Fibroblast of lung (primary cell): ENCODE measurements around the gene RHBDL3. TPM values are rescaled to one million over a fixed set of nuclear protein-coding genes. Genes with fewer than 3 reads are reported as not detected.
A peak's percentile ranks its signal among the peaks of the same experiment; 100 is the strongest.

ENCODE experiments used
- DNase-seq, 2 donors: peaks; one replicate each; pipeline versions ENCODE4 v3.0.0 to v3.0.0-alpha.2; 2010; ENCODE audit warnings: low read depth in 2 of 2
- H2AFZ ChIP-seq: 2 replicates; pipeline ENCODE4 v1.5.1; 2012; ENCODE audit warnings: low read length, control low read depth, inconsistent platforms
- H3K27ac ChIP-seq: 2 replicates; pipeline ENCODE4 v1.5.1; 2011; ENCODE audit warnings: low read length, control low read depth; ENCODE audit not compliant: insufficient read depth
- H3K27me3 ChIP-seq: 2 replicates; pipeline ENCODE4 v1.5.1; 2011; ENCODE audit warnings: mild to moderate bottlenecking, low read length; ENCODE audit not compliant: control insufficient read depth, insufficient read depth
- H3K36me3 ChIP-seq: 2 replicates; pipeline ENCODE4 v1.5.1; 2011; ENCODE audit warnings: low read length; ENCODE audit not compliant: control insufficient read depth, insufficient read depth
- H3K4me1 ChIP-seq: 2 replicates; pipeline ENCODE4 v1.5.1; 2011; ENCODE audit warnings: low read length; ENCODE audit not compliant: control insufficient read depth, insufficient read depth; ENCODE audit errors: extremely low read depth
- H3K4me2 ChIP-seq: 2 replicates; pipeline ENCODE4 v1.5.1; 2011; ENCODE audit warnings: low read length, control low read depth; ENCODE audit not compliant: insufficient read depth; ENCODE audit errors: extremely low read depth
- H3K4me3 ChIP-seq, 4 experiments: fragments of 200-600 bp in 1 of 4; sonication (generic) in 1 of 4; replicated peaks in 1 of 4; 2 replicates each; pipeline ENCODE4 v1.5.1; 2011 to 2016; ENCODE audit warnings: low read length in 4 of 4, low read depth in 3 of 4, mild to moderate bottlenecking in 3 of 4, control low read depth in 2 of 4, inconsistent platforms in 1 of 4, mixed read lengths in 1 of 4; ENCODE audit not compliant: insufficient read depth in 1 of 4; ENCODE audit errors: control extremely low read depth in 1 of 4
- H3K79me2 ChIP-seq: 2 replicates; pipeline ENCODE4 v1.5.1; 2012; ENCODE audit warnings: mild to moderate bottlenecking, low read length, inconsistent platforms; ENCODE audit not compliant: control insufficient read depth, insufficient read depth
- H3K9ac ChIP-seq: 2 replicates; pipeline ENCODE4 v1.5.1; 2011; ENCODE audit warnings: mild to moderate bottlenecking, low read length, control low read depth; ENCODE audit not compliant: insufficient read depth
- H3K9me3 ChIP-seq: 2 replicates; pipeline ENCODE4 v1.5.1; 2012; ENCODE audit warnings: low read depth, low read length; ENCODE audit not compliant: control insufficient read depth, insufficient read depth
- H4K20me1 ChIP-seq: 2 replicates; pipeline ENCODE4 v1.5.1; 2011; ENCODE audit warnings: low read length; ENCODE audit not compliant: control insufficient read depth, insufficient read depth; ENCODE audit errors: extremely low read depth
- CTCF ChIP-seq, 2 donors: IDR thresholded peaks in 1 of 2; conservative IDR thresholded peaks in 1 of 2; 1 replicate in 1 of 2; 2 replicates in 1 of 2; pipeline ENCODE4 v1.5.1; 2011 to 2012; ENCODE audit warnings: low read length in 2 of 2, control low read depth in 1 of 2, inconsistent platforms in 1 of 2, low read depth in 1 of 2, mild to moderate bottlenecking in 1 of 2
- EZH2 ChIP-seq: IDR thresholded peaks from 2 replicates; pipeline ENCODE4 v1.5.1; 2012; ENCODE audit warnings: low read length, control low read depth, mild to moderate bottlenecking; ENCODE audit errors: missing control alignments
- polyA plus RNA-seq, 2 donors: library from polyadenylated mRNA; depleted of rRNA in 1 of 2; stranded (reverse) in 1 of 2; unstranded in 1 of 2; fragments of >200 nt; gene quantifications; 2 replicates each; pipeline ENCODE4 v1.2.1, GENCODE V29; 2011 to 2012; ENCODE audit warnings: missing spikeins in 1 of 2
- total RNA-seq: library from RNA; depleted of rRNA; stranded (reverse); fragments of >200 nt; gene quantifications from 2 replicates; pipeline ENCODE4 v1.2.1, GENCODE V29; 2014

The RHBDL3 gene
- total and polyA plus RNA-seq, 2 donors (not counting 1 experiment from before 2014, with no cell fraction given): 0.17 to 0.43 TPM

GRCh38 chr17:32249475-32249874 lies 16.2 kb upstream of the RHBDL3 start:
- no peak overlapping the region for H3K9ac ChIP-seq
- H3K79me2 ChIP-seq: no peaks in the 10 kb centered on the region
- no peak for TF ChIP-seq CTCF (conservative IDR thresholded peaks at IDR 0.05 in 1 of 2, IDR thresholded peaks at IDR 0.05 in 1 of 2; ENCODE audit: low read depth in 1 of 2, low read length in 2 of 2)
- no peak for TF ChIP-seq EZH2
- H3K36me3 ChIP-seq: no peaks in the 10 kb centered on the region
- H3K4me2 ChIP-seq: no peak overlapping the region
- no peak for DNase-seq
- no peaks in the 10 kb centered on the region for H3K27me3 ChIP-seq
- no peak overlapping the region for H2AFZ ChIP-seq
- no peak overlapping the region for H3K4me3 ChIP-seq
- no peaks in the 10 kb centered on the region for H3K9me3 ChIP-seq
- H4K20me1 ChIP-seq: no peaks in the 10 kb centered on the region
- H3K27ac ChIP-seq: no peak overlapping the region
- H3K4me1 ChIP-seq: no peaks in the 10 kb centered on the region

- H3K36me3 ChIP-seq: no peaks in the 10 kb centered on the region
- H3K4me2 ChIP-seq: no peak overlapping the region
- no peaks in the 10 kb centered on the region for H3K9me3 ChIP-seq
- DNase-seq: peak; percentile 56 to 76
- no peak overlapping the region for H3K9ac ChIP-seq
- no peak overlapping the region for H2AFZ ChIP-seq
- H4K20me1 ChIP-seq: no peaks in the 10 kb centered on the region
- H3K79me2 ChIP-seq: no peaks in the 10 kb centered on the region
- TF ChIP-seq EZH2: no peak
- TF ChIP-seq CTCF (conservative IDR thresholded peaks at IDR 0.05 in 1 of 2, IDR thresholded peaks at IDR 0.05 in 1 of 2; ENCODE audit: low read depth in 1 of 2, low read length in 2 of 2): peak; percentile 98 to 100
- peaks cover 7% of the 10 kb centered on the region for H3K4me1 ChIP-seq
- no peak overlapping the region for H3K4me3 ChIP-seq
- H3K27me3 ChIP-seq: no peaks in the 10 kb centered on the region
- no peak overlapping the region for H3K27ac ChIP-seq
These were observed 12.5 kb upstream of the RHBDL3 start for GRCh38 chr17:32253117-32253611.

- Histone ChIP-seq H3K27me3 (no peaks in the 10 kb centered on the region), H3K4me2 (peak overlapping the region; percentile 50), H3K4me3 (no peak overlapping the region), H3K9ac (no peak overlapping the region), H2AFZ (no peak overlapping the region), H3K9me3 (no peaks in the 10 kb centered on the region), H4K20me1 (no peaks in the 10 kb centered on the region), H3K36me3 (no peaks in the 10 kb centered on the region), H3K79me2 (no peaks in the 10 kb centered on the region), H3K27ac (no peak overlapping the region), H3K4me1 (peaks cover 9% of the 10 kb centered on the region)
- no peak for TF ChIP-seq EZH2
- DNase-seq: peak; percentile 37 to 67
These were observed 9.5 kb upstream of the RHBDL3 start for GRCh38 chr17:32256012-32256700.
